GM18861 (cell line): ENCODE data around the gene DUS3L.
"Not testable (repeated sequence)": the region's sequence is repeated elsewhere in the genome, so short reads cannot be mapped to it uniquely, and the experiment has no call there.

Experiments
- ATAC-seq: cut with Tn5 transposase; IDR thresholded peaks from one replicate; pipeline ENCODE4 v1.9.1; 2021; ENCODE audit not compliant: unreplicated experiment

DUS3L gene

GRCh38 chr19:5775668-5776309 lies 15.2 kb downstream of the DUS3L start:
- ATAC-seq: no peak

- no peak for ATAC-seq
Measured at GRCh38 chr19:5774921-5775320, 16.0 kb downstream of the DUS3L start.

- no peak for ATAC-seq
Measured at GRCh38 chr19:5773276-5773675, 17.7 kb downstream of the DUS3L start.

GRCh38 chr19:5772416-5772815 lies 18.5 kb downstream of the DUS3L start:
- no peak for ATAC-seq

GRCh38 chr19:5767949-5768348 lies 23.0 kb downstream of the DUS3L start:
- no peak for ATAC-seq

GRCh38 chr19:5765220-5765619 lies 25.7 kb downstream of the DUS3L start:
- no peak for ATAC-seq

- ATAC-seq: no peak
Measured at GRCh38 chr19:5762608-5763217, 28.2 kb downstream of the DUS3L start.

- ATAC-seq: no peak
Measured at GRCh38 chr19:5753743-5754142, 37.2 kb downstream of the DUS3L start.

- ATAC-seq: no peak
Measured at GRCh38 chr19:5751709-5752108, 39.3 kb downstream of the DUS3L start.

GRCh38 chr19:5749505-5749904 lies 41.5 kb downstream of the DUS3L start:
- ATAC-seq: no peak

- not testable (repeated sequence) for ATAC-seq
Measured at GRCh38 chr19:5748920-5749319, 42.0 kb downstream of the DUS3L start.

GRCh38 chr19:5744999-5745398 lies 46.0 kb downstream of the DUS3L start:
- not testable (repeated sequence) for ATAC-seq

- ATAC-seq: no peak
Measured at GRCh38 chr19:5743630-5744029, 47.3 kb downstream of the DUS3L start.

GRCh38 chr19:5742051-5742450 lies 48.9 kb downstream of the DUS3L start:
- ATAC-seq: no peak

GRCh38 chr19:5738423-5738822 lies 52.5 kb downstream of the DUS3L start:
- ATAC-seq: no peak
